IMR-90 (cell line): ENCODE data around the gene CYP2D6. TPM values are rescaled to one million over a fixed set of nuclear protein-coding genes. Genes with fewer than 3 reads are reported as not detected.
"Not testable (repeated sequence)": the region's sequence is repeated elsewhere in the genome, so short reads cannot be mapped to it uniquely, and the experiment has no call there.

ENCODE experiments used
- ATAC-seq: fragments of 200-7000 bp; cut with Tn5 transposase; 2 replicates; pipeline ENCODE4 v1.9.1; 2020; ENCODE audit warnings: low read depth, mild to moderate bottlenecking, moderate library complexity
- BruUV-seq: library from RNA; stranded (reverse); fragments of 400-500 nt; replicated peaks from 2 replicates; lab custom pipeline; 2021; lab: Mats Ljungman, UMichigan
- CTCF ChIA-PET: fragments of 300-600 bp; formaldehyde crosslinking; extraction: SDS; loops from one replicate; lab custom pipeline; 2021; ENCODE audit warnings: antibody characterized with exemption; lab: Yijun Ruan, JAX
- POLR2A ChIA-PET: fragments of 300-600 bp; sonication (Branson Sonifier 250); formaldehyde crosslinking; loops from one replicate; lab custom pipeline; 2022; ENCODE audit warnings: antibody characterized with exemption; ENCODE audit not compliant: unreplicated experiment; lab: Charles Lee
- DNase-seq: peaks from one replicate; pipeline ENCODE4 v3.0.0; 2013
- H2AFZ ChIP-seq: replicated peaks from 2 replicates; pipeline ENCODE3; 2013; ENCODE audit warnings: low read length, mild to moderate bottlenecking; ENCODE audit not compliant: poor library complexity
- H2AK5ac ChIP-seq: 2 replicates; pipeline ENCODE4 v1.6.1; 2013; ENCODE audit warnings: low read depth, low read length, inconsistent platforms
- H2AK9ac ChIP-seq: replicated peaks from 2 replicates; pipeline ENCODE3; 2013; ENCODE audit warnings: mild to moderate bottlenecking, low read depth, low read length, moderate library complexity; ENCODE audit not compliant: poor library complexity
- H2BK120ac ChIP-seq: 2 replicates; pipeline ENCODE4 v1.6.1; 2013; ENCODE audit warnings: low read depth, low read length, inconsistent platforms
- H2BK15ac ChIP-seq: 3 replicates; pipeline ENCODE4 v1.6.1; 2013; ENCODE audit warnings: low read depth, low read length, inconsistent platforms
- H2BK20ac ChIP-seq: 2 replicates; pipeline ENCODE4 v1.6.1; 2013; ENCODE audit warnings: low read depth, mild to moderate bottlenecking, inconsistent platforms, low read length, moderate library complexity
- H2BK5ac ChIP-seq: 2 replicates; pipeline ENCODE4 v1.6.1; 2013; ENCODE audit warnings: mild to moderate bottlenecking, low read depth, low read length, inconsistent platforms; ENCODE audit not compliant: poor library complexity, severe bottlenecking
- H3K14ac ChIP-seq: replicated peaks from 2 replicates; pipeline ENCODE4 v1.6.1; 2013; ENCODE audit warnings: low read depth, low read length, inconsistent platforms
- H3K18ac ChIP-seq: 2 replicates; pipeline ENCODE4 v1.6.1; 2013; ENCODE audit warnings: low read depth, low read length, control low read depth
- H3K23ac ChIP-seq: 2 replicates; pipeline ENCODE4 v1.6.1; 2013; ENCODE audit warnings: low read depth, low read length, inconsistent platforms
- H3K27ac ChIP-seq: 2 replicates; pipeline ENCODE4 v1.5.1; 2013; ENCODE audit warnings: mild to moderate bottlenecking, control low read depth, low read length; ENCODE audit not compliant: insufficient read depth
- H3K27me3 ChIP-seq: 2 replicates; pipeline ENCODE4 v1.6.1; 2013; ENCODE audit warnings: low read length; ENCODE audit not compliant: control insufficient read depth, insufficient read depth
- H3K36me3 ChIP-seq: 2 replicates; pipeline ENCODE4 v1.6.1; 2013; ENCODE audit warnings: low read length, mixed read lengths; ENCODE audit not compliant: control insufficient read depth, insufficient read depth
- H3K4ac ChIP-seq: 2 replicates; pipeline ENCODE4 v1.6.1; 2013; ENCODE audit warnings: low read depth, low read length, inconsistent platforms
- H3K4me1 ChIP-seq: 2 replicates; pipeline ENCODE4 v1.6.1; 2013; ENCODE audit warnings: low read length, mixed read lengths; ENCODE audit not compliant: control insufficient read depth, insufficient read depth
- H3K4me2 ChIP-seq: 2 replicates; pipeline ENCODE4 v1.6.1; 2013; ENCODE audit warnings: low read depth, mild to moderate bottlenecking, control low read depth, low read length, moderate library complexity
- H3K4me3 ChIP-seq: 2 replicates; pipeline ENCODE4 v1.5.1; 2013; ENCODE audit warnings: low read depth, mild to moderate bottlenecking, control low read depth, low read length, moderate library complexity; ENCODE audit not compliant: insufficient read depth
- H3K56ac ChIP-seq: 2 replicates; pipeline ENCODE4 v1.6.1; 2013; ENCODE audit warnings: low read length, inconsistent platforms; ENCODE audit not compliant: insufficient read depth; ENCODE audit errors: extremely low read depth
- H3K79me1 ChIP-seq, 2 experiments: 2 replicates each; pipeline ENCODE4 v1.6.1; 2013; ENCODE audit warnings: low read length in 2 of 2, inconsistent platforms in 1 of 2, low read depth in 1 of 2
- H3K9ac ChIP-seq: 2 replicates; pipeline ENCODE4 v1.6.1; 2013; ENCODE audit warnings: low read depth, low read length, control low read depth
- H3K9me1 ChIP-seq: 2 replicates; pipeline ENCODE4 v1.6.1; 2013; ENCODE audit warnings: low read length, inconsistent platforms; ENCODE audit not compliant: insufficient read depth
- H3K9me3 ChIP-seq: 2 replicates; pipeline ENCODE4 v1.6.1; 2013; ENCODE audit warnings: low read length; ENCODE audit not compliant: control insufficient read depth, insufficient read depth
- H4K20me1 ChIP-seq: 2 replicates; pipeline ENCODE4 v1.6.1; 2013; ENCODE audit warnings: low read length, inconsistent platforms; ENCODE audit not compliant: insufficient read depth
- H4K5ac ChIP-seq: 2 replicates; pipeline ENCODE4 v1.6.1; 2013; ENCODE audit warnings: mild to moderate bottlenecking, low read depth, low read length, control low read depth
- H4K8ac ChIP-seq, 2 experiments: 2 replicates each; pipeline ENCODE4 v1.6.1; 2013; ENCODE audit warnings: low read depth in 2 of 2, low read length in 2 of 2, control low read depth in 1 of 2, inconsistent platforms in 1 of 2
- H4K91ac ChIP-seq: 2 replicates; pipeline ENCODE4 v1.6.1; 2013; ENCODE audit warnings: low read depth, low read length, inconsistent platforms; ENCODE audit not compliant: insufficient read depth
- WGBS, 2 experiments: methylation state at CpG; one replicate each; pipeline versions ENCODE4 v1.1.5 to v1.1.7; 2013; ENCODE audit warnings: missing lambda C conversion rate in 2 of 2; ENCODE audit not compliant: insufficient read length in 1 of 2; ENCODE audit errors: extremely low coverage in 2 of 2; 5-methylcytosine and 5-hydroxymethylcytosine counted together
- dilution Hi-C: fragments of 300-500 bp; cut with HindIII; formaldehyde crosslinking; loops from one replicate; pipeline ENCODE4 v1.14.3; 2018; ENCODE audit warnings: low sequenced_read_pairs; ENCODE audit not compliant: unreplicated experiment
- in situ Hi-C: fragments of 300-500 bp; cut with MboI; formaldehyde crosslinking; loops from 3 replicates; pipeline ENCODE4 v1.14.3; 2019; ENCODE audit warnings: low sequenced_read_pairs, inconsistent platforms, mixed read lengths
- intact Hi-C: fragments of 100-400 bp; cut with micrococcal nuclease; formaldehyde crosslinking; loops from 2 replicates; pipeline ENCODE4 v1.10.0; 2022
- polyA plus RNA-seq, 3 experiments: library from polyadenylated mRNA; depleted of rRNA; stranded (reverse); fragments of >200 nt; gene quantifications; 2 replicates each; pipeline ENCODE4 v1.2.3, GENCODE V29; 2012; ENCODE audit warnings: low replicate concordance in 1 of 3
- total RNA-seq: library from RNA; depleted of rRNA; stranded (reverse); fragments of >200 nt; gene quantifications from 2 replicates; pipeline ENCODE4 v1.2.3, GENCODE V29; 2012

CYP2D6 gene
- total and polyA plus RNA-seq, 2 of the 4 experiments (the other 2 are of a cell fraction) = under 0.01 to 0.24 TPM

- peaks cover 20% of the 10 kb centered on the region for H3K9me3 ChIP-seq
- H2AFZ ChIP-seq, H2BK5ac ChIP-seq, H3K56ac ChIP-seq, H3K4me1 ChIP-seq, intact Hi-C loops, H3K23ac ChIP-seq, dilution Hi-C loops, H3K4ac ChIP-seq, H3K14ac ChIP-seq, H3K18ac ChIP-seq, H4K20me1 ChIP-seq, H2BK15ac ChIP-seq, BruUV-seq, H4K5ac ChIP-seq, H3K9me1 ChIP-seq, H3K27me3 ChIP-seq, H3K36me3 ChIP-seq, DNase-seq, H3K4me3 ChIP-seq, in situ Hi-C loops, H2BK120ac ChIP-seq, H2AK9ac ChIP-seq, H3K4me2 ChIP-seq, H2AK5ac ChIP-seq, H2BK20ac ChIP-seq, POLR2A ChIA-PET, H3K79me1 ChIP-seq, ATAC-seq, H4K91ac ChIP-seq, H3K27ac ChIP-seq, H4K8ac ChIP-seq, H3K9ac ChIP-seq: not testable (repeated sequence)
- CTCF ChIA-PET = interaction anchor here (1.2 kb wide), 1 partner anchor 13 kb away, joined by 4 read pairs; no protein-coding TSS in a partner anchor
- WGBS, 2 experiments = 83% methylated on average over 3 of the region's 6 CpGs; no CpG with 5 or more reads in 1 of the 2 experiments
Measured at GRCh38 chr22:42104332-42104860, 26.2 kb downstream of the CYP2D6 start.
